ENCODE results near the gene BANK1. TPM values are rescaled to one million over a fixed set of nuclear protein-coding genes. Genes with fewer than 3 reads are reported as not detected.

Gene BANK1
- total RNA-seq, 1 donor from 2014 or later = 0.19 TPM

GRCh38 chr4:101911616-101912015 lies 121.1 kb downstream of the BANK1 start:
- H3K27ac ChIP-seq = no peak overlapping the region
- H3F3A ChIP-seq (ENCODE audit: low read depth) = no peaks in the 10 kb centered on the region
- H4K20me1 ChIP-seq (ENCODE audit: low read depth) = no peaks in the 10 kb centered on the region
- Mint-ChIP-seq H3K4me3 (no peak overlapping the region), H3K27ac (no peak overlapping the region), H3K9me3 (no peaks in the 10 kb centered on the region), H3K27me3 (ENCODE audit: insufficient read depth, low read depth) (peaks cover 4% of the 10 kb centered on the region), H3K4me1 (no peaks in the 10 kb centered on the region), H3K36me3 (no peaks in the 10 kb centered on the region)
- H3K4me1 ChIP-seq = no peaks in the 10 kb centered on the region
- no peaks in the 10 kb centered on the region for H3K36me3 ChIP-seq
- no peak overlapping the region for H3K9ac ChIP-seq
- no peaks in the 10 kb centered on the region for H3K27me3 ChIP-seq
- TF ChIP-seq EZH2phosphoT487 (IDR thresholded peaks at IDR 0.05) = no peak
- no peak for TF ChIP-seq CTCF (IDR thresholded peaks at IDR 0.05)
- no peak overlapping the region for H3K4me3 ChIP-seq
- no peak for DNase-seq (ENCODE audit: low spot score)
- no peaks in the 10 kb centered on the region for H3K9me3 ChIP-seq (ENCODE audit: low read depth)
- H2AFZ ChIP-seq (replicated peaks) = no peak overlapping the region
- no peaks in the 10 kb centered on the region for H3K79me2 ChIP-seq (ENCODE audit: low read depth)
- no peak overlapping the region for H3K4me2 ChIP-seq

- no peak for DNase-seq (ENCODE audit: low spot score)
- Mint-ChIP-seq H3K4me3 (no peak overlapping the region), H3K36me3 (no peaks in the 10 kb centered on the region), H3K27me3 (ENCODE audit: insufficient read depth, low read depth) (peaks cover 2% of the 10 kb centered on the region), H3K4me1 (no peaks in the 10 kb centered on the region), H3K27ac (no peak overlapping the region), H3K9me3 (no peaks in the 10 kb centered on the region)
- no peak overlapping the region for H3K27ac ChIP-seq
- no peaks in the 10 kb centered on the region for H4K20me1 ChIP-seq (ENCODE audit: low read depth)
- no peak overlapping the region for H3K4me2 ChIP-seq
- no peaks in the 10 kb centered on the region for H3F3A ChIP-seq (ENCODE audit: low read depth)
- H3K27me3 ChIP-seq = no peaks in the 10 kb centered on the region
- TF ChIP-seq EZH2phosphoT487 (IDR thresholded peaks at IDR 0.05) (no peak), EZH2 (IDR thresholded peaks at IDR 0.05) (no peak), CTCF (IDR thresholded peaks at IDR 0.05) (no peak)
- H3K4me3 ChIP-seq = no peak overlapping the region
- H2AFZ ChIP-seq (replicated peaks) = no peak overlapping the region
- H3K79me2 ChIP-seq (ENCODE audit: low read depth) = no peaks in the 10 kb centered on the region
- H3K36me3 ChIP-seq = no peaks in the 10 kb centered on the region
- H3K9ac ChIP-seq = no peak overlapping the region
- no peaks in the 10 kb centered on the region for H3K4me1 ChIP-seq
- H3K9me3 ChIP-seq (ENCODE audit: low read depth) = no peaks in the 10 kb centered on the region
These were observed 124.2 kb downstream of the BANK1 start for GRCh38 chr4:101914761-101915160.

GRCh38 chr4:101919373-101919977 lies 128.9 kb downstream of the BANK1 start:
- Histone ChIP-seq H4K20me1 (ENCODE audit: low read depth) (no peaks in the 10 kb centered on the region), H3K27me3 (no peaks in the 10 kb centered on the region), H3K4me2 (no peak overlapping the region), H3K4me3 (no peak overlapping the region), H3K4me1 (no peaks in the 10 kb centered on the region), H3K36me3 (no peaks in the 10 kb centered on the region), H3K9ac (no peak overlapping the region), H3K27ac (no peak overlapping the region), H3K9me3 (ENCODE audit: low read depth) (no peaks in the 10 kb centered on the region), H3K79me2 (ENCODE audit: low read depth) (no peaks in the 10 kb centered on the region), H2AFZ (replicated peaks) (no peak overlapping the region), H3F3A (ENCODE audit: low read depth) (no peaks in the 10 kb centered on the region)
- Mint-ChIP-seq H3K9me3 (no peaks in the 10 kb centered on the region), H3K27me3 (ENCODE audit: insufficient read depth, low read depth) (no peaks in the 10 kb centered on the region), H3K36me3 (no peaks in the 10 kb centered on the region), H3K27ac (no peak overlapping the region), H3K4me3 (no peak overlapping the region), H3K4me1 (peaks cover 2% of the 10 kb centered on the region)
- TF ChIP-seq CTCF (IDR thresholded peaks at IDR 0.05) = no peak
- no peak for TF ChIP-seq EZH2 (IDR thresholded peaks at IDR 0.05)
- TF ChIP-seq EZH2phosphoT487 (IDR thresholded peaks at IDR 0.05) = no peak
- no peak for DNase-seq (ENCODE audit: low spot score)
